ENCODE measurements around the gene MTURN. TPM values are rescaled to one million over a fixed set of nuclear protein-coding genes. Genes with fewer than 3 reads are reported as not detected.
A peak's percentile ranks its signal among the peaks of the same experiment; 100 is the strongest.

MTURN gene
- total RNA-seq, 1 experiment from 2014 or later = 2.5 TPM

GRCh38 chr7:30135301-30136116, 723 bp downstream of the MTURN start:
- DNase-seq (ENCODE audit: extremely low read depth, low read depth) = peak; percentile 15

DNA sequence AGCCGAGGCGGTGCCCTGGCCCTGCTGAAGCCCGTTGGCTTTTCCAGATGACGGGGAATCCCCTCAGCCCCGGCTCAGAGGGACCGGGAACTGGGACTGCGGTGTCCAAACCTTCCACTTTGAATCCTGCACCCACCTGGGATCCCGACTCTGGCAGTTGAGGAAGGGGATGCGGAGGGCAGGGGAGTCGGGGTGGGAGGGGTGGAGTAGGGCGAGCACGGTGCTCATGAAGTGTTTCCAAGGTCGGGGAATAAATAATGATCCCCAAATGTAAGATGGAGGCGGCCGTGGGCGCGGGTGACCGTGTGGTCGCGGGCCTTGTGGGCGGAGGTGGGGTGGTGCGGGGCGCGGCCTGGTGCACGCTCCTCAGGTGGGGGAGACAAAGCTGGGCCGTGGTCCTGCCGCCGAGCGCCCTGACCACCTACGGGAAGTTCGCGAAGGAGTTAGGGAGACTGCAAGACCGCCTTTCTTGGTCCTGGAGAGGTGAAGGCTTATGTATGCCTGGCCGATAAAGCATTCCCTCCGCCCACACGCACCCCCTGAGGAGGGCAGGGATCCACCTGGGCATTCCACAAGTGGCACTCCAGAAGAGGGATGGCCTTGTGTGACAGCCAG, 1.4 kb downstream of the MTURN start:
- DNase-seq (ENCODE audit: extremely low read depth, low read depth) = no peak

DNA sequence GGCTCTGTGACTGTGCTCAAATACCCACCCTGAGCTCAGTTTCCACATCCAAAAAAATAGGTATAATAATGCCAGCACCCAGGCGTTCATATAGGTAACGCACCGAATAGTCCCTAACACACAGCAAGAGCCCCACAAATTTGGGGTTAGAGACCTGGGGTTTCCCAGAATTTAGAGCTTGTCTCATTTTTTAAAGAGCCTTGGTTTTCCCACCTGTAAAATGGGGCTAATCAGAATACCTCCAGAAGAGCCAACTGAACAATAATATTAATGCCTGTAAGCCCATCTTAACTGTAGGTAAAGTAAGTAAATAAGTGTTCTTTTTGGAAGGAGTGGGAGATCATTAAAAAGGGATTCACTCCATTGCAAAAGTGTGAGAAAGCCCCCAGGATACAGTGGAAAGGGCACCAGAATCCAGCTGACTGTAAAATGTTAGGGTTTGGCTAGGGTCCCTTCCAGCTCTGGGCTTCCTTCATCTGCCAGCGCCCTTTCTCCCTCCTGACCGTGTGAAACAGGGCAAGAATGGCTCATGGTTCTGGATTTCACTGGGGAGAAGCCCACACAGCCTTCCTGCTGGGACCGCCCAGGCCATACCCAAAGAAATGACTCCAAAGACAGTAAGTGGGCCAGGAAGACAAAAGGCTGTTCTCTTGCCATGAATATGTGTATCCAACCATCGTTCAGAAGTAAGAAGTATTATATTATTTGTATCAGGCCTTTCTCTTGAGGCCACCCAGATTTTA, 2.1 kb downstream of the MTURN start:
- no peak for DNase-seq (ENCODE audit: extremely low read depth, low read depth)

DNA sequence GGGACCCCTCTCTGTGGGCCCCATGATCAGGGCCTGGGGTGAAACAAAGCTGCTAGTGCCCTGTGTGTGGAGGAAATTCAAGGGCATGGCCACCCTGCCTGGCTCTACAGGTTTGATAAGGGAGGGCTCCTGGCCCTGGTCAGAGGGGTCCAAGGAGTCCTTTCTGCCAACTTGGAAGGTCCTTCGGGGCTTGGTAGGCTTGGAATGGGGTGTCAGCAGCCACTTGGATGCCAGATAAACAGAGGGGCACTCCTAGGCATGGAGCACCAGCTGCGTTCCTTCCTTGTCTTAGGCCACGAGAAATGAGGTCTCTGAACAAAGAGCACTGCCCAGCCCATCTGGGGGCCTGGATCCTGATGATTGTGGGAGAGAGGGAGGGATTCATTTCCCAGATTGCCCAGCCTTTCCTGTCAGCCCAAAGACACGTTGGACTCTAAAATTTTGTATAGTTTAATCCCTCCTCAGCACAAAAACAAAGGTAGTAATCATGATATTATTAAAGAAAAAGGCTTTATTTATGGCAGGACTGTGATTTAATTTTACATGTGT, 5.1 kb downstream of the MTURN start:
- no peak for DNase-seq (ENCODE audit: extremely low read depth, low read depth)

DNA sequence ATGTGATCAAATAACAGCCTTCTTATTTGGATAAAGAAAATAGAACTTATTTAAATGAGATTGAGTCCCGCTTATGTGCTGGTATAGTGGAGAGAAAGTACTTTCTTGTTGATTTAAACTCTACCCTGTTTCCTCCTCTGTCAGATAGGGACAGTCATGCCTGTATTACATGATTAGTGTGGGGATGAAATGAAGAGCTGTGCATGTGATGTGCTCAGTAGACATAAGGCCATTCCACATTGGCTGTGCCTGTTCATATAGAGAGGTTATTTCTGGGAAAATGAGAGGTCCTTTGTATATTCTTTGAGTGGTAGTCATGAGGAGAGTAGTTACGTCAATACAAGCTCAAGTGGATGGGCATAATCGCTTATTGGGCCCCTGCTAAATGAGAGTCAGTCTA, 5.7 kb downstream of the MTURN start:
- no peak for DNase-seq (ENCODE audit: extremely low read depth, low read depth)

GRCh38 chr7:30142710-30143109, 7.9 kb downstream of the MTURN start:
- no peak for DNase-seq (ENCODE audit: extremely low read depth, low read depth)

- no peak for DNase-seq (ENCODE audit: extremely low read depth, low read depth)
Measured at GRCh38 chr7:30143748-30144251, 9.0 kb downstream of the MTURN start.

DNA sequence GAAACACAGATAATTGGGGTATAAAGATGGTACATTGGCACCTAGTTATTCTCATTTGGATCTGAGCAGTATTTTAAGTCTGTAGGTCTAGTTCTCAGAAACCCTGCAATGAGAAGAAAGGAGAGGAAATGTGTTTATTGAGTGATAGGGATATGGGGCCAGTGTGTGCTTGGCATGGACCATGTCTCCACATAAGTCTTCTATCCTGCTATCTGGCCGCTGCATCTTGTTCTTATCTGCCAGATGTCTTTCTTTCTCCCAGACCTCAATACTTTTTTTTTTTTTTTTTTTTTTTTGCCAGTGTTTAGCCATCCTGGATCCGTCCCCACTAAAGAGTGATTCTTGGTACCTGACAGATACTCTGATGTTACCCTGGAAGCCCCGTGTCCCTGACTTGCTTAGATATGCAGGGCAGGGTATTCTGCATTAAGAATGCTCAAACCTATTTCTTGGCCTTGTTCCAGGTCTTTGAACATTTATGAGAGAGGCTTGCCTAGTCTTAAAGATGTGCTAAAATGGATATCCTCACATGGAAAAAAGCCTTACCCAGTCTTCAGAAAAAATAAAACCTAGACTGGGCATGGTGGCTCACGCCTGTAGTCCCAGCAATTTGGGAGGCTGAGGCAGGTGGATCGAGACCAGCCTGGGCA, 10.0 kb downstream of the MTURN start:
- DNase-seq (ENCODE audit: extremely low read depth, low read depth) = no peak

GRCh38 chr7:30145426-30145970, 10.7 kb downstream of the MTURN start:
- DNase-seq (ENCODE audit: extremely low read depth, low read depth) = no peak

- no peak for DNase-seq (ENCODE audit: extremely low read depth, low read depth)
Measured at GRCh38 chr7:30146127-30146612, 11.4 kb downstream of the MTURN start.

DNA sequence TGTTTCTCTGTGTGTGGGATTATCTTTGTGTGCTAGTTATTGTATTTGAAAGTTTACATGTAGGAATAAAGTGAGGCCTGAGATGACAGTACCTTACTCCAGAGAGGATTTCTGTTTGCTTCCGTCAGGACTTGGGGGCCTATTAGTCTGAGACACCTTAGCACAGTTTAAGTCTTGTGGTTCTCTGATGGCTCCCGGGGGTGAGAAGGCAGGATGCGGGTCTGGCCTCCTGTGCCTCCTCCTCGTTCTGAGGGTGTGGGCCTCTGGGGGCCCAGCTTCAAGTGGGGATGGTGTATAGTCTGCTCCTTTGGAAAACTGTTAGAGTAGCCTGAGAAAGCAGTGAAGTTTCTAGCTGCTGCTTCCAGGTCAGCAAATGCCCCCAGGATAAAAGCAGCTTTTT, 12.4 kb downstream of the MTURN start:
- DNase-seq (ENCODE audit: extremely low read depth, low read depth) = no peak

DNA sequence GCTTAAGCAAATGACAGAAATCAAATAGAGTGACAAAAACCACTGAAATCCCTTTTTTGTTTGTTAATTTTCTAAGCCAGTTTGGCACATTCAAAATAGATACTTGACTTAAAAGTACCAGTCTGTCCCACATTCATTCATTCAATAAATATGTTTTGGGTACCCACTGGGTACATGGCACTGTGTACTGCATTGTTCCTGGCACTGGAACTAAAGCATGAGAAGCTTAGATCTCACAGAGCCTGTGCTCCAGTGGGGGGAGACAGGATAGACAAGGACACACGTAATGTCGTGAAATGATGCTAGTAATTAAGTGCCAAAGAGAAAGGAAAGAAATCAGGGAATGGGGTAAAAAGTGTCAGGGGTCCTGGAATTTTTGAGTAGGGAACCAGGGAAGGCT, 13.0 kb downstream of the MTURN start:
- no peak for DNase-seq (ENCODE audit: extremely low read depth, low read depth)

- DNase-seq (ENCODE audit: extremely low read depth, low read depth) = no peak
Measured at GRCh38 chr7:30148426-30148825, 13.6 kb downstream of the MTURN start.

DNA sequence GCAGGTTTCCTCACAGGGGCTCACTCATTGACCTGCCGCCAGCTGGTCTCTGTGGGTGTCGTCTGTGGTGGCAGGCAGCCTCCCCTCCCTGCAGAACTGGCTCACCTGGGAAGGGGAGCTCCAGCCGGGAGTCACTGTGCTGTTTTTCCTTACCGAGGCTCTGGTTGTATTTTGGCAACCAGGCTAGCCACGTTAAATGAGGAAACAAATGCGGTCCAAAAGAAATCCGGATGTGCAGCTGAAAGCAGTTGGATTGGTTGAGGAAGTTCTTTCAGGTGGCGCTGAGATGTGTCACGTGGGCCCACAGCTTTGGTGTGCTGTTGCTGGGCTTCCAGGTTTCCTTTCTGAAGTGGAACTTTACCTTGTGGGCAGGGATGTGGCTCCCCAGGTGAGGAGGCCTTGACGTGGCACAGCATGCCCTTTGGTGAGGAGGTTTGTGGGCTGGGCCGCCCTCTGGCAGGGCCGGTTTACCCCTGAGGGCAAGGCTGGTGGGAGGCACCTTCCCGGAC, 14.2 kb downstream of the MTURN start:
- no peak for DNase-seq (ENCODE audit: extremely low read depth, low read depth)

GRCh38 chr7:30149640-30150272, 15.0 kb downstream of the MTURN start:
- DNase-seq (ENCODE audit: extremely low read depth, low read depth) = no peak

- DNase-seq (ENCODE audit: extremely low read depth, low read depth) = no peak
Measured at GRCh38 chr7:30150711-30151110, 15.9 kb downstream of the MTURN start.

DNA sequence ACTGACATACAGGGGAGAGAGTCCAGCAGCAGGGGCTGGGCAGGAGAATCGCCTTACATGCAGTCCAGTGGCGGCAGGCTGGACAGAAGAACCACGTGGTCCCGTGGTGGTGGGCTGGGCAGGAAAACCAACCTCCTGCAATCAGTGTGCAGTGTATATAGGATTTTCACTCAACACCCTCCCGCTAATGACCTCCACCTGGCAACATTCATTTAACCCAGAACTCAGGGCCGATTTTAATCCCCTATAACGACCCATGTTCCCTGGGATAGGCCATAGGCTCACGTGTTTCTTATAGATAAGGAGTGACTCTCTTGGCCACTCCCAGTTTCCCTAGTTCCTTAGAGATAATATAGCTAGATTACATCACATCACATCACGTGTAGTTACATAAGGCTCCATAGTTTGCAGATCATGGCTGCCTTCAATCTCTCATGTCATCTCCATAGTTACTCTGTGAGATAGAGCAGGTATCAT, 19.4 kb downstream of the MTURN start:
- DNase-seq (ENCODE audit: extremely low read depth, low read depth) = no peak

DNA sequence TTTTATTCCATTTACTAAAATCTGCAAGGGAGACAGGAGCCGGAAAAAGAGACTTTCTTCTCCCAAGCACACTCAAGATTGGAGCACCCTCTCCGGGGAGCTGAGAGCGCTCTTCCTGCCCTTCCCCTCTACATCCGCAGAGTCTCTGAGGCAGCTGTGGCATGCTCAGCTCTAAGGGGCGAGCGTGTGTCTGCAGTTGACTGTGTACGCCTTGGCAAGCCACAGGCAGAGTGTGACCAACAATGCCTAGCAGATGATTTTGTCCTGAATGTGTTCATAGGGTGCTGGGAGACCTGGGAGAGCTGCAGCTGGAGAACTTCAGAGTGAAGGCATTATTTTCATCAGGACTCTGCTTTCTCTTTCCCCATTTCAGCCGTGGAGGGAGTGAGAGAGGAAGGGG, 20.7 kb downstream of the MTURN start:
- DNase-seq (ENCODE audit: extremely low read depth, low read depth) = no peak

DNA sequence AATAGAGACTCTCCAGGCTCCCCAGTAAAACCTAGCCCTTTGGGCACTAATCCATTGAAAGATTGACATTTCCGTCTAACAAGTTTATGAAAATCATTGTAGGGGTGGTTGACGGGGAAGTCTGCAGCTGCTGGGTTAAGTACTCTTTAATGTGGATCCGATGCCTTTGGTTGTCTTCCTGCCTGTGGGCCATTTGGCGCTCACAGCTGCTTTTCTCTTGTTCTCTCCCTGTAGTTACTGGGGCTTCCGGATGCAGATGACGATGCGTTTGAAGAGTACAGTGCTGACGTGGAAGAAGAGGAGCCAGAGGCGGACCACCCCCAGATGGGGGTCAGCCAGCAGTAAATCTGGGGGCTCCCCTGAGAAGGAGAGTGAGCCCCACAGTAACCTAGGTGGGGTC, 22.4 kb downstream of the MTURN start:
- no peak for DNase-seq (ENCODE audit: extremely low read depth, low read depth)

Measured in NCI-H460 (cell line).